Lung (tissue), 12 donors: ENCODE data around the gene MPO. TPM values are rescaled to one million over a fixed set of nuclear protein-coding genes. Genes with fewer than 3 reads are reported as not detected.

Experiments used
- ATAC-seq: fragments of 200-7000 bp; cut with Tn5 transposase; one replicate; pipeline ENCODE4 v1.9.1; 2020; ENCODE audit warnings: moderate number of reproducible peaks; ENCODE audit not compliant: insufficient read depth, low FRiP score
- DNase-seq, 3 donors: peaks; one replicate each; pipeline ENCODE4 v3.0.0-alpha.2; 2013 to 2017
- H3K27ac ChIP-seq, 2 donors: one replicate each; pipeline ENCODE4 v1.5.1; 2013; ENCODE audit warnings: mild to moderate bottlenecking in 2 of 2, moderate library complexity in 2 of 2, control low read depth in 1 of 2, inconsistent platforms in 1 of 2, low read depth in 1 of 2, low read length in 1 of 2
- H3K27me3 ChIP-seq, 3 donors: one replicate each; pipeline ENCODE4 v1.5.1; 2013; ENCODE audit warnings: low read length in 2 of 3; ENCODE audit not compliant: control insufficient read depth in 3 of 3, insufficient read depth in 3 of 3
- H3K36me3 ChIP-seq, 4 donors: one replicate each; pipeline ENCODE4 v1.5.1; 2013; ENCODE audit warnings: low read length in 4 of 4, mild to moderate bottlenecking in 1 of 4, moderate library complexity in 1 of 4; ENCODE audit not compliant: control insufficient read depth in 4 of 4, insufficient read depth in 4 of 4
- H3K4me1 ChIP-seq, 5 donors: one replicate each; pipeline ENCODE4 v1.5.1; 2013; ENCODE audit warnings: low read length in 5 of 5, mild to moderate bottlenecking in 2 of 5, moderate library complexity in 1 of 5; ENCODE audit not compliant: control insufficient read depth in 5 of 5, insufficient read depth in 5 of 5
- H3K4me3 ChIP-seq: one replicate; pipeline ENCODE4 v1.5.1; 2013; ENCODE audit warnings: mild to moderate bottlenecking, control low read depth, moderate library complexity
- H3K9ac ChIP-seq, 2 donors: one replicate each; pipeline ENCODE4 v1.5.1; 2013; ENCODE audit warnings: low read length in 2 of 2, control low read depth in 1 of 2; ENCODE audit not compliant: insufficient read depth in 1 of 2
- H3K9me3 ChIP-seq, 4 donors: one replicate each; pipeline ENCODE4 v1.5.1; 2013; ENCODE audit warnings: low read length in 3 of 4, mild to moderate bottlenecking in 1 of 4, moderate library complexity in 1 of 4; ENCODE audit not compliant: control insufficient read depth in 4 of 4, insufficient read depth in 3 of 4
- WGBS, 2 donors: extraction: QIAGEN DNeasy Blood & Tissue Kit; methylation state at CpG; one replicate each; pipeline ENCODE4 v1.1.7; 2013; 5-methylcytosine and 5-hydroxymethylcytosine counted together
- polyA plus RNA-seq, 2 donors: library from polyadenylated mRNA; stranded (reverse); fragments of 200-250 nt; gene quantifications; one replicate each; pipeline ENCODE4 v1.2.1, GENCODE V29; 2013
- total RNA-seq, 2 donors: library from RNA; depleted of rRNA in 1 of 2; stranded (reverse); fragments of >200 nt in 1 of 2; gene quantifications; one replicate each; pipeline ENCODE4 v1.2.1, GENCODE V29; 2014 to 2021
- TF ChIP-seq, protein P1 (sequence below): IDR thresholded peaks from 2 replicates; pipeline ENCODE4 v1.5.1; 2012; ENCODE audit warnings: mild to moderate bottlenecking; ENCODE audit errors: control extremely low read depth, extremely low read depth
- donor health status: control.
- donor health status: control.
- donor health status: Bipolar disorder and iron deficiency.
- donor health status: healthy.
- donor health status: DM: yes; HTN: yes; CAD: no.

MPO gene
- total and polyA plus RNA-seq, 4 donors = 0.79 to 62.0 (median 6.7) TPM

DNA sequence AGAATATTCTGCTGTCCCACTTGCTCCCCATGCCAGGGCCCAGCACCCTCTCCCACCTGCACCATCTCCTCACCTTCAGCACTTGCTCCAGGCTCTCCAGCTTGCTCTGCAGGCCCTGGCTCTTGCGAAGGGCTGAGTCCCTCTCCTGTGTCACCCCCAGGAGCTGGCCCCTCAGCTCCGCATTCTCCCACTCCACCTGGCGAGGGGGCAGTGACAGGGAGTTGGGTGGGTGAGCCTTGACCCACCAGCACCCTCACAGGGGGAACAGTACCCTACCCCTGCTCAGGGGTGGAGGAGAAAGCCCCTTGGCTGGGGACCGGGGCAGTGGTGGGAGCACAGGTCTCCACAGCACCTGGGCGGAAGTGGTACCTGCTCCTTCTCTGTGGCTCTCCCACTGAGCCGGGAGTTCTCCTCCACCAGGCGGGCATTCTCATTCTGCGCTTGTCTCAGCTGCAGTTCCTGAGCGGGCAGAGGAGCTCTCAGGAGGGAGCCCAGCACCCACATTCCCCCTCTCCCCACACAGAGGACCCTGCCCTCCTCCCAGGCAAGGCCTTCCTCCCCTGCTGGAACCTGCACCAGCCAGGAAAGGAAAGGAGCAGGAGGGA, 41.9 kb upstream of the MPO start:
- 96 to 97% methylated on average over 7 to 9 of the region's 9 CpGs for WGBS, 2 donors
- H3K36me3 ChIP-seq = no peaks in the 10 kb centered on the region
- no peak overlapping the region for H3K4me3 ChIP-seq
- ATAC-seq = no peak
- DNase-seq = no peak
- H3K4me1 ChIP-seq = peaks cover 0 to 14% (median 6%) of the 10 kb centered on the region in 5 donors
- no peak overlapping the region for H3K9ac ChIP-seq
- no peaks in the 10 kb centered on the region for H3K9me3 ChIP-seq
- TF ChIP-seq, protein P1, sequence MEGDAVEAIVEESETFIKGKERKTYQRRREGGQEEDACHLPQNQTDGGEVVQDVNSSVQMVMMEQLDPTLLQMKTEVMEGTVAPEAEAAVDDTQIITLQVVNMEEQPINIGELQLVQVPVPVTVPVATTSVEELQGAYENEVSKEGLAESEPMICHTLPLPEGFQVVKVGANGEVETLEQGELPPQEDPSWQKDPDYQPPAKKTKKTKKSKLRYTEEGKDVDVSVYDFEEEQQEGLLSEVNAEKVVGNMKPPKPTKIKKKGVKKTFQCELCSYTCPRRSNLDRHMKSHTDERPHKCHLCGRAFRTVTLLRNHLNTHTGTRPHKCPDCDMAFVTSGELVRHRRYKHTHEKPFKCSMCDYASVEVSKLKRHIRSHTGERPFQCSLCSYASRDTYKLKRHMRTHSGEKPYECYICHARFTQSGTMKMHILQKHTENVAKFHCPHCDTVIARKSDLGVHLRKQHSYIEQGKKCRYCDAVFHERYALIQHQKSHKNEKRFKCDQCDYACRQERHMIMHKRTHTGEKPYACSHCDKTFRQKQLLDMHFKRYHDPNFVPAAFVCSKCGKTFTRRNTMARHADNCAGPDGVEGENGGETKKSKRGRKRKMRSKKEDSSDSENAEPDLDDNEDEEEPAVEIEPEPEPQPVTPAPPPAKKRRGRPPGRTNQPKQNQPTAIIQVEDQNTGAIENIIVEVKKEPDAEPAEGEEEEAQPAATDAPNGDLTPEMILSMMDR = no peak
- no peaks in the 10 kb centered on the region for H3K27me3 ChIP-seq
- no peak overlapping the region for H3K27ac ChIP-seq

DNA sequence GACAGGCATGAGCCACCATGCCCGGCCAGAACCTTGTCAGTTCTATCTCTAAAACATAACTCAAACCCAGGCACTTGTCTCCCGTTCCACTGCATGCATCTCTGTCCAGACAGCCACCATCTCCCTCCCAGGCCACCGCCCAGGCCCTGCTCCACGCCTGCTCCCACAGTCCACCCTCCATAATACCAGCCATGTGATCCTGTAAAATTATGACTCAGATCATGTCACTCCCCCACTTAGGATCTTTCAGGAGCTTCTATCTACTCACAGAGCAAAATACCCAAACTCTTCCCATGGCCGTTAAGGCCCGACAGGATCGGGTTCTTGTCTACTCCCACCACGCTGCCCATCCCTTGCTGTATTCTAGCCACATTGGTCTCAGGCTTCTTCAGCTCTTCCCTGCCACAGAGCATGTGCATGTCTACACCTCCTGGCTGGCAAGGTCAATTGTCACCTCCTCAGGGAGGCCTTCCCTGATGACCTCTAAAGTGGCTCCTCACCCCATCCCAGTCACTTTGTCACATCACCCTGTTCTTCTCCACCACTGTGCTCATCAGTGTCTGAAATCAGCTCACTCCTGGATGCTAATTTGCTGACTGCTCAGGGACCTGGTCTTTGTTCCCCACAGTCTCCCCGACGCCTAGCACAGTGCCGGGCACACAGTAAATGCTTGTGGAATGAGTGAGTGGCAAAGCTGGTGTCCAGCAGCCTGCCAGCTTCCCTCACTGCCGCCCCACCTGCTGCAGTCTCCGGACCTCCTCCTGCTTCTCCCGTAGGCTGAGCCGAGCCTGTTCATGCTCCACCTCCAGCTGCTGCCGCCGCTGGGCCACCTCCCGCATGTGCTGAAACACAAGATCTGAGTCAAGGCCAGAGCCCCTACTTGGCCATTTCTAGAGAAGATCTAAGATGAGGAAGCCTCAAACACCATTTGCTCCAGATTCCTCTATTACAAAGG, 41.1 kb upstream of the MPO start:
- Histone ChIP-seq H3K9me3 (no peaks in the 10 kb centered on the region), H3K9ac (no peak overlapping the region), H3K27ac (no peak overlapping the region), H3K36me3 (no peaks in the 10 kb centered on the region), H3K27me3 (no peaks in the 10 kb centered on the region), H3K4me1 (peaks cover 0 to 14% (median 6%) of the 10 kb centered on the region in 5 donors), H3K4me3 (no peak overlapping the region)
- DNase-seq = no peak
- WGBS, 2 donors = 91 to 92% methylated on average over 18 of the region's 18 CpGs
- TF ChIP-seq, protein P1 = no peak
- no peak for ATAC-seq

DNA sequence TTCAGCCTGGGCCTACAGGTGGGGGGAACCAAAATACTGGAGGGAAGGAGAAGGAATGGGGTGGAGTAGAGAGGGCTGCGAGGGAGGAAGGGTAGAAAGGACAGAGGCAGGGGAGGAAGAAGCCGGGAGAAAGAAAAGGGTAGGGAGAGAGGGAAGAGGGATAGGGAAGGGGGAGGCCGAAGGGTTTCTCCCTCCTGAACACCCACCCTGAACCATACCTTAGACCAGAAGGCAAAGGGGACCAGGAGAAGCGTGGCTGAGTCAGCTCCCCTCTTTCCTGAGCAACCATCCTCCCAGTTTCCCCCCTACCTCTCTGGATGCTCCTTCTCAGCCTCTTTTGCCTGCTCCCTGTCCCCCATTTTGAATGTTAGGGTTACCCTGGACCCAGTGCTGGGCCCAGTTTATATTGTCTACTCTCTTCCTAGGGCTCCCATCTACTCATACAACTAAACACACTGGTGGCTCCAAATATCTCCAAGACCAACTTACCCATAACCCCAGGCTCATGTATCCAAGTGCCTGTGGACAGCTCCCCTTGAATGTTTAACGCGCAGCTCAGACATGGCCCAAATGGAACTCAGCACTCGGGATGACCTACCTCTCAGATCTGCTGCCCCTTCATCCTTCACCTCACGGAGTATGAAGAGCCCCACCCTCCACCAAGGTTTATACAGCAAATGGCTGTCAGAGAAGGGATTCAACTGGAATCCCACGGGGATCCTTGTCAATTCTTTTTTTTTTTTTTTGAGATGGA, 40.0 kb upstream of the MPO start:
- Histone ChIP-seq H3K4me1 (peaks cover 0 to 14% (median 6%) of the 10 kb centered on the region in 5 donors), H3K9me3 (no peaks in the 10 kb centered on the region), H3K4me3 (no peak overlapping the region), H3K27ac (no peak overlapping the region), H3K27me3 (no peaks in the 10 kb centered on the region), H3K9ac (no peak overlapping the region), H3K36me3 (peaks cover 0 to 2% (median 0%) of the 10 kb centered on the region in 4 donors)
- ATAC-seq (no peak), DNase-seq (no peak)
- WGBS, 2 donors = 88 to 93% methylated on average over 9 of the region's 9 CpGs
- TF ChIP-seq, protein P1 = no peak
